ENCODE measurements around the gene CATSPERD.

- TF ChIP-seq GATA2 (IDR thresholded peaks at IDR 0.05; ENCODE audit: low read depth, low read length) (no peak), GATA3 (IDR thresholded peaks at IDR 0.05; ENCODE audit: low read depth, low read length) (no peak)
Observed at GRCh38 chr19:5749505-5749904, 29.1 kb downstream of the CATSPERD start.
